Keratinocyte (primary cell): ENCODE results near the gene LTBR. TPM values are rescaled to one million over a fixed set of nuclear protein-coding genes. Genes with fewer than 3 reads are reported as not detected.

Source experiments
- DNase-seq: peaks from one replicate; pipeline ENCODE4 v3.0.0-alpha.2; 2011; ENCODE audit warnings: low read depth, missing footprints, low spot score
- FAIRE-seq: peaks from 2 replicates; lab custom pipeline; 2011; peaks lifted over from hg19 to GRCh38; lab: Jason Lieb, UNC
- H2AFZ ChIP-seq: 2 replicates; pipeline ENCODE4 v1.6.0; 2012; ENCODE audit warnings: low read length, control low read depth, inconsistent platforms; ENCODE audit not compliant: control insufficient read depth
- H3K27ac ChIP-seq: 2 replicates; pipeline ENCODE4 v1.5.1; 2011; ENCODE audit warnings: low read length; ENCODE audit not compliant: control insufficient read depth, insufficient read depth
- H3K27me3 ChIP-seq: 3 replicates; pipeline ENCODE4 v1.6.0; 2011; ENCODE audit warnings: low read length; ENCODE audit not compliant: control insufficient read depth, insufficient read depth; ENCODE audit errors: extremely low read depth
- H3K36me3 ChIP-seq, 2 experiments: 2 replicates in 1 of 2; 3 replicates in 1 of 2; pipeline ENCODE4 v1.5.1; 2011; ENCODE audit warnings: low read length in 2 of 2, mild to moderate bottlenecking in 1 of 2; ENCODE audit not compliant: control insufficient read depth in 2 of 2, insufficient read depth in 2 of 2; ENCODE audit errors: extremely low read depth in 1 of 2
- H3K4me1 ChIP-seq: 3 replicates; pipeline ENCODE4 v1.5.1; 2011; ENCODE audit warnings: low read length; ENCODE audit not compliant: control insufficient read depth, insufficient read depth; ENCODE audit errors: extremely low read depth
- H3K4me2 ChIP-seq: 3 replicates; pipeline ENCODE4 v1.6.0; 2011; ENCODE audit warnings: low read depth, low read length; ENCODE audit not compliant: control insufficient read depth, insufficient read depth; ENCODE audit errors: extremely low read depth
- H3K4me3 ChIP-seq, 3 experiments: fragments of 200-600 bp in 1 of 3; sonication (generic) in 1 of 3; 2 replicates in 2 of 3; 3 replicates in 1 of 3; pipeline ENCODE4 v1.5.1; 2011 to 2016; ENCODE audit warnings: low read length in 3 of 3, mild to moderate bottlenecking in 3 of 3, control low read depth in 2 of 3, inconsistent platforms in 1 of 3, low read depth in 1 of 3, mixed read lengths in 1 of 3, mixed run types in 1 of 3, moderate library complexity in 1 of 3; ENCODE audit not compliant: control insufficient read depth in 2 of 3, insufficient read depth in 2 of 3; ENCODE audit errors: extremely low read depth in 1 of 3
- H3K79me2 ChIP-seq: 2 replicates; pipeline ENCODE4 v1.6.0; 2012; ENCODE audit warnings: low read length; ENCODE audit not compliant: control insufficient read depth, insufficient read depth
- H3K9ac ChIP-seq: 3 replicates; pipeline ENCODE4 v1.6.0; 2011; ENCODE audit warnings: low read length; ENCODE audit not compliant: control insufficient read depth, insufficient read depth; ENCODE audit errors: extremely low read depth
- H3K9me1 ChIP-seq: 3 replicates; pipeline ENCODE4 v1.6.0; 2011; ENCODE audit warnings: low read length; ENCODE audit not compliant: control insufficient read depth, insufficient read depth; ENCODE audit errors: extremely low read depth
- H3K9me3 ChIP-seq: 2 replicates; pipeline ENCODE4 v1.5.1; 2012; ENCODE audit warnings: low read depth, low read length; ENCODE audit not compliant: control insufficient read depth
- H4K20me1 ChIP-seq: 3 replicates; pipeline ENCODE4 v1.6.0; 2011; ENCODE audit warnings: low read length; ENCODE audit not compliant: control insufficient read depth, insufficient read depth; ENCODE audit errors: extremely low read depth
- EZH2 ChIP-seq: IDR thresholded peaks from one replicate; pipeline ENCODE4 v1.6.1; 2012; ENCODE audit warnings: inconsistent platforms, mild to moderate bottlenecking, low read length, moderate library complexity
- dilution Hi-C: fragments of 300-500 bp; cut with MboI; formaldehyde crosslinking; loops from one replicate; pipeline ENCODE4 v1.7.0; 2020; ENCODE audit warnings: low sequenced_read_pairs; ENCODE audit not compliant: extremely low pct_ligation_motif_present
- polyA plus RNA-seq, 5 experiments: library from polyadenylated mRNA; depleted of rRNA in 3 of 5; stranded (reverse) in 3 of 5; stranded (forward) in 1 of 5; unstranded in 1 of 5; fragments of >200 nt; gene quantifications; 1 replicate in 1 of 5; 2 replicates in 3 of 5; 3 replicates in 1 of 5; pipeline versions ENCODE4 v1.2.1 to v1.2.3, GENCODE V29; 2011 to 2012; ENCODE audit warnings: missing spikeins in 2 of 5, low read depth in 1 of 5, low replicate concordance in 1 of 5
- TF ChIP-seq, protein P1 (sequence below), 3 experiments: IDR thresholded peaks in 1 of 3; conservative IDR thresholded peaks in 1 of 3; optimal IDR thresholded peaks in 1 of 3; 2 replicates in 2 of 3; 3 replicates in 1 of 3; pipeline versions ENCODE3 to v1.5.1; 2011; ENCODE audit warnings: low read length in 3 of 3, mild to moderate bottlenecking in 3 of 3, moderate library complexity in 2 of 3, control low read depth in 1 of 3, inconsistent platforms in 1 of 3; ENCODE audit not compliant: insufficient read depth in 2 of 3; ENCODE audit errors: extremely low read depth in 1 of 3

Gene LTBR
- polyA plus RNA-seq, 1 donor (not counting 4 experiments of a cell fraction or from before 2014, with no cell fraction given): 42.7 TPM

DNA sequence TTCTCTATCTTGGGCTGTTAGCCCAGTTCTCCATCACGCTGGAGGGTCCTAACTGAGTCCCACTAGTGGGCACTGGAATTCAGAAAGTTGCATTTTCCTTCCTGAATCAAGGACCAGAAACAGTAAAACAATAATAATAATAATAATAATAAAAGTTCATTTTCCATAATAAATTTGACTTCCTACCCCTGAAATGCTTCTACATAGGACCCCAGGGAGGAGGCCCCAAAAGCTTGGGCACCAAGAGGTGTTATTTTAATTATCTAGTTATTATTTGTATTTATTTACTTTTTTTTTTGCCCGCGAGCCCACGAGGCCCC is 21.0 kb upstream of the LTBR start:
- Histone ChIP-seq H3K4me3 (peak overlapping the region in 1 of 3 experiments; percentile 76), H3K9ac (peak overlapping the region; percentile 28), H3K9me1 (no peaks in the 10 kb centered on the region), H3K4me1 (peaks cover 12% of the 10 kb centered on the region), H3K27ac (no peak overlapping the region), H3K79me2 (no peaks in the 10 kb centered on the region), H2AFZ (no peak overlapping the region), H3K9me3 (no peaks in the 10 kb centered on the region), H3K36me3 (peaks cover 0 to 2% of the 10 kb centered on the region in 2 experiments), H4K20me1 (no peaks in the 10 kb centered on the region), H3K27me3 (no peaks in the 10 kb centered on the region), H3K4me2 (peak overlapping the region; percentile 91)
- FAIRE-seq (no peak), DNase-seq (no peak)
- TF ChIP-seq, protein P1, sequence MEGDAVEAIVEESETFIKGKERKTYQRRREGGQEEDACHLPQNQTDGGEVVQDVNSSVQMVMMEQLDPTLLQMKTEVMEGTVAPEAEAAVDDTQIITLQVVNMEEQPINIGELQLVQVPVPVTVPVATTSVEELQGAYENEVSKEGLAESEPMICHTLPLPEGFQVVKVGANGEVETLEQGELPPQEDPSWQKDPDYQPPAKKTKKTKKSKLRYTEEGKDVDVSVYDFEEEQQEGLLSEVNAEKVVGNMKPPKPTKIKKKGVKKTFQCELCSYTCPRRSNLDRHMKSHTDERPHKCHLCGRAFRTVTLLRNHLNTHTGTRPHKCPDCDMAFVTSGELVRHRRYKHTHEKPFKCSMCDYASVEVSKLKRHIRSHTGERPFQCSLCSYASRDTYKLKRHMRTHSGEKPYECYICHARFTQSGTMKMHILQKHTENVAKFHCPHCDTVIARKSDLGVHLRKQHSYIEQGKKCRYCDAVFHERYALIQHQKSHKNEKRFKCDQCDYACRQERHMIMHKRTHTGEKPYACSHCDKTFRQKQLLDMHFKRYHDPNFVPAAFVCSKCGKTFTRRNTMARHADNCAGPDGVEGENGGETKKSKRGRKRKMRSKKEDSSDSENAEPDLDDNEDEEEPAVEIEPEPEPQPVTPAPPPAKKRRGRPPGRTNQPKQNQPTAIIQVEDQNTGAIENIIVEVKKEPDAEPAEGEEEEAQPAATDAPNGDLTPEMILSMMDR (optimal IDR thresholded peaks at IDR 0.05 in 1 of 3, IDR thresholded peaks at IDR 0.05 in 1 of 3, conservative IDR thresholded peaks at IDR 0.05 in 1 of 3; ENCODE audit: extremely low read depth in 1 of 3, insufficient read depth in 2 of 3, low read length in 3 of 3): no peak
- no peak for TF ChIP-seq EZH2
- dilution Hi-C loops: no loop called here

DNA sequence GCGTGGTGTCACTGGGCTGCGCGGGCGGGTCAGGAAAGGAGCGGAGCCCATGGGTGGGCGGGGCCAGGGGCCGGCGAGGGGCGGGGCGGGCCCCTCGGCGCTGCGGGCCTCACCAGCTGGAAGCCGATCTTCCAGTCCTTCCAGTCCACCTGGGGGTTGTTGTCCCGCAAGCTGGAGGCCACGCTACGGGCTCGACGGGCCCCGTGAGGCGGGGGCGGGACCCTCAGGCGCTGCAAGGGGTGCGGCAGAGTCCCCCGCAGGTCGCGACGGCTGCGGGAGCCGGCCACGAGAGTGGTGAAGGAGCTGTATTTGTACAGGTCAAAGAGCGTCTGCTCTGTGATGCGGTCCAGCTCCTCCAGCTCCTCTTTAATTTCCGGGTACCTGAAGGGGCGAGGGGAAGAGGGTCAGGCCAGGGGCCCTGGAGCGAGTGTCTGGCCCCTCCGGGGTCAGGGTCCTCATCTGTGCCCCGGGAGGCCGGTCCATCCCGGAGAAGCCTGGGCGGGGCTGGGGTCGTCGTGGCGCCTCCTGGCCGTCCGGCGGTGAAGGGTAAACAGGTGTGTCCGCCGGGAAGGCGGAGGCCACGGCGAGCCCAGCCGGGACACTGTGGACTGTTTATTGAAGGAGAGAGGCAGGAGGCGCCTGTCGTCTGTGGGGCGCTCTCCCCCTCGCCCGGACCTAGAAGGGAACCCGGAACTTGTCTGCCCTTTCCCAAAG is 20.5 kb upstream of the LTBR start:
- no peaks in the 10 kb centered on the region for H3K27me3 ChIP-seq
- no peaks in the 10 kb centered on the region for H4K20me1 ChIP-seq
- peaks cover 0 to 2% of the 10 kb centered on the region in 2 experiments for H3K36me3 ChIP-seq
- peak overlapping the region; percentile 90 for H2AFZ ChIP-seq
- no peaks in the 10 kb centered on the region for H3K79me2 ChIP-seq
- dilution Hi-C loops: no loop called here
- TF ChIP-seq, protein P1 (optimal IDR thresholded peaks at IDR 0.05 in 1 of 3, IDR thresholded peaks at IDR 0.05 in 1 of 3, conservative IDR thresholded peaks at IDR 0.05 in 1 of 3; ENCODE audit: extremely low read depth in 1 of 3, insufficient read depth in 2 of 3, low read length in 3 of 3): peak in 1 of 3 experiments; percentile 7
- TF ChIP-seq EZH2: no peak
- peaks cover 15% of the 10 kb centered on the region for H3K4me1 ChIP-seq
- FAIRE-seq: no peak
- peak overlapping the region; percentile 74 for H3K27ac ChIP-seq
- H3K9me3 ChIP-seq: no peaks in the 10 kb centered on the region
- no peaks in the 10 kb centered on the region for H3K9me1 ChIP-seq
- H3K4me2 ChIP-seq: peak overlapping the region; percentile 91
- peak overlapping the region; percentile 52 to 76 (median 75) for H3K4me3 ChIP-seq
- no peak for DNase-seq
- peak overlapping the region; percentile 84 for H3K9ac ChIP-seq
